ENCODE data around the gene RORC. TPM values are rescaled to one million over a fixed set of nuclear protein-coding genes. Genes with fewer than 3 reads are reported as not detected.
"Not testable (repeated sequence)": the region's sequence is repeated elsewhere in the genome, so short reads cannot be mapped to it uniquely, and the experiment has no call there.

RORC gene
- total RNA-seq, 5 donors from 2014 or later (not counting 1 experiment from before 2014, with no cell fraction given), result 1.5 to 11.6 (median 7.6) TPM

- ChIA-PET POLR2A (interaction anchor here in 1 of 2 donors (0.6 kb wide), 1 partner anchor 15 kb away, joined by 5 read pairs; no protein-coding TSS in a partner anchor), CTCF (interaction anchor here in 1 of 2 donors (0.5 kb wide), 1 partner anchor 172 kb away, joined by 5 read pairs; no protein-coding TSS in a partner anchor)
- H3K4me1 ChIP-seq (ENCODE audit: control insufficient read depth in 1 of 2, extremely low read depth in 1 of 2, insufficient read depth in 2 of 2, low read length in 2 of 2), result no peaks in the 10 kb centered on the region
- no peak overlapping the region for H3K27ac Mint-ChIP-seq
- H3K27me3 Mint-ChIP-seq, result no peaks in the 10 kb centered on the region
- no peaks in the 10 kb centered on the region for H3K9me3 Mint-ChIP-seq
- no peak overlapping the region for H3K4me3 Mint-ChIP-seq
- WGBS (ENCODE audit: insufficient coverage), result 89% methylated on average over 1 of the region's 3 CpGs
- no peak for DNase-seq
- H3K4me3 ChIP-seq (ENCODE audit: control insufficient read depth in 1 of 2, extremely low read depth in 1 of 2, low read length in 1 of 2), result no peak overlapping the region
- no peaks in the 10 kb centered on the region for H3K9me3 ChIP-seq
- H3K27me3 ChIP-seq (replicated peaks in 1 of 2; ENCODE audit: control insufficient read depth in 2 of 2, extremely low read depth in 1 of 2, insufficient read depth in 2 of 2, low read length in 1 of 2), result no peaks in the 10 kb centered on the region
- peaks cover 45% of the 10 kb centered on the region for H3K36me3 Mint-ChIP-seq
- no peak overlapping the region for H3K27ac ChIP-seq (ENCODE audit: low read length)
- ATAC-seq (replicated peaks in 1 of 4), result no peak
- H3K4me1 Mint-ChIP-seq, result no peaks in the 10 kb centered on the region
- H3K36me3 ChIP-seq (ENCODE audit: control insufficient read depth in 2 of 2, extremely low read depth in 1 of 2, insufficient read depth in 1 of 2, low read length in 1 of 2), result peaks cover 7 to 52% of the 10 kb centered on the region in 2 donors
Observed at GRCh38 chr1:151774256-151774922, 57.2 kb downstream of the RORC start.

GRCh38 chr1:151773702-151774101, 57.9 kb downstream of the RORC start:
- no peak for DNase-seq
- ChIA-PET CTCF (no interaction called here), POLR2A (no interaction called here)
- H3K4me3 ChIP-seq (ENCODE audit: control insufficient read depth in 1 of 2, extremely low read depth in 1 of 2, low read length in 1 of 2), result no peak overlapping the region
- H3K36me3 Mint-ChIP-seq, result peaks cover 38% of the 10 kb centered on the region
- no peak for ATAC-seq (replicated peaks in 1 of 4)
- H3K36me3 ChIP-seq (ENCODE audit: control insufficient read depth in 2 of 2, extremely low read depth in 1 of 2, insufficient read depth in 1 of 2, low read length in 1 of 2), result peaks cover 5 to 46% of the 10 kb centered on the region in 2 donors
- H3K27ac ChIP-seq (ENCODE audit: low read length), result no peak overlapping the region
- H3K27ac Mint-ChIP-seq, result no peak overlapping the region
- no peaks in the 10 kb centered on the region for H3K9me3 Mint-ChIP-seq
- H3K9me3 ChIP-seq, result no peaks in the 10 kb centered on the region
- no peak overlapping the region for H3K4me3 Mint-ChIP-seq
- no peaks in the 10 kb centered on the region for H3K27me3 Mint-ChIP-seq
- no peaks in the 10 kb centered on the region for H3K4me1 ChIP-seq (ENCODE audit: control insufficient read depth in 1 of 2, extremely low read depth in 1 of 2, insufficient read depth in 2 of 2, low read length in 2 of 2)
- H3K27me3 ChIP-seq (replicated peaks in 1 of 2; ENCODE audit: control insufficient read depth in 2 of 2, extremely low read depth in 1 of 2, insufficient read depth in 2 of 2, low read length in 1 of 2), result no peaks in the 10 kb centered on the region
- no CpG with 5 or more reads among the region's 5 CpGs for WGBS (ENCODE audit: insufficient coverage)
- H3K4me1 Mint-ChIP-seq, result no peaks in the 10 kb centered on the region

DNA sequence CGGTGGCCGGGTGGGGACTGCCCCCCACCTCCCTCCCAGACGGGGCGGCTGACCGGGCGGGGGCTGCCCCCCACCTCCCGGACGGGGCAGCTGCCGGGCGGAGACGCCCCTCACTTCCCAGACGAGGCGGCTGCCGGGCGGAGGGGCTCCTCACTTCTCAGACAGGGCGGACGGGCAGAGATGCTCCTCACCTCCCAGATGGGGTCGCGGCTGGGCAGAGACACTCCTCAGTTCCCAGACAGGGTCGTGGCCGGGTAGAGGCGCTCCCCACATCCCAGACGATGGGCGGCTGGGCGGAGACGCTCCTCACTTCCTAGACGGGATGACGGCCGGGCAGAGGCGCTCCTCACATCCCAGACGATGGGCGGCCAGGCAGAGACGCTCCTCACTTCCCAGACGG, 62.3 kb downstream of the RORC start:
- POLR2A ChIA-PET; H3K27ac Mint-ChIP-seq; H3K27me3 Mint-ChIP-seq; ATAC-seq (replicated peaks in 1 of 4); H3K36me3 Mint-ChIP-seq; H3K27me3 ChIP-seq (replicated peaks in 1 of 2; ENCODE audit: control insufficient read depth in 2 of 2, extremely low read depth in 1 of 2, insufficient read depth in 2 of 2, low read length in 1 of 2); DNase-seq; H3K4me3 ChIP-seq (ENCODE audit: control insufficient read depth in 1 of 2, extremely low read depth in 1 of 2, low read length in 1 of 2); H3K9me3 Mint-ChIP-seq; CTCF ChIA-PET; H3K27ac ChIP-seq (ENCODE audit: low read length); H3K4me1 Mint-ChIP-seq; H3K9me3 ChIP-seq; H3K4me3 Mint-ChIP-seq; H3K4me1 ChIP-seq (ENCODE audit: control insufficient read depth in 1 of 2, extremely low read depth in 1 of 2, insufficient read depth in 2 of 2, low read length in 2 of 2): not testable (repeated sequence)
- H3K36me3 ChIP-seq (ENCODE audit: control insufficient read depth in 2 of 2, extremely low read depth in 1 of 2, insufficient read depth in 1 of 2, low read length in 1 of 2), result peaks cover 0 to 10% of the 10 kb centered on the region in 2 donors
- 97% methylated on average over 7 of the region's 34 CpGs for WGBS (ENCODE audit: insufficient coverage)

- H3K27me3 Mint-ChIP-seq; H3K27ac Mint-ChIP-seq; H3K9me3 ChIP-seq; POLR2A ChIA-PET; H3K27ac ChIP-seq (ENCODE audit: low read length); H3K4me1 ChIP-seq (ENCODE audit: control insufficient read depth in 1 of 2, extremely low read depth in 1 of 2, insufficient read depth in 2 of 2, low read length in 2 of 2); H3K36me3 Mint-ChIP-seq; H3K9me3 Mint-ChIP-seq; ATAC-seq (replicated peaks in 1 of 4); H3K4me3 Mint-ChIP-seq; H3K4me3 ChIP-seq (ENCODE audit: control insufficient read depth in 1 of 2, extremely low read depth in 1 of 2, low read length in 1 of 2); DNase-seq; H3K27me3 ChIP-seq (replicated peaks in 1 of 2; ENCODE audit: control insufficient read depth in 2 of 2, extremely low read depth in 1 of 2, insufficient read depth in 2 of 2, low read length in 1 of 2); H3K36me3 ChIP-seq (ENCODE audit: control insufficient read depth in 2 of 2, extremely low read depth in 1 of 2, insufficient read depth in 1 of 2, low read length in 1 of 2): not testable (repeated sequence)
- peaks cover 11 to 14% (median 11%) of the 10 kb centered on the region in 3 donors for H3K4me1 Mint-ChIP-seq
- CTCF ChIA-PET, result interaction anchor here (0.5 to 0.6 kb wide), 2 partner anchors 284 to 519 kb away, joined by 3 to 4 read pairs; no protein-coding TSS in a partner anchor
- WGBS (ENCODE audit: insufficient coverage), result 67% methylated on average over 1 of the region's 7 CpGs
Observed at GRCh38 chr1:151768351-151769066, 63.1 kb downstream of the RORC start.

GRCh38 chr1:151763990-151764389, 67.6 kb downstream of the RORC start:
- Histone ChIP-seq H3K9me3 (no peaks in the 10 kb centered on the region), H3K4me3 (ENCODE audit: control insufficient read depth in 1 of 2, extremely low read depth in 1 of 2, low read length in 1 of 2) (peak overlapping the region; percentile 71 to 79), H3K27ac (ENCODE audit: low read length) (peak overlapping the region; percentile 86), H3K27me3 (replicated peaks in 1 of 2; ENCODE audit: control insufficient read depth in 2 of 2, extremely low read depth in 1 of 2, insufficient read depth in 2 of 2, low read length in 1 of 2) (no peaks in the 10 kb centered on the region), H3K36me3 (ENCODE audit: control insufficient read depth in 2 of 2, extremely low read depth in 1 of 2, insufficient read depth in 1 of 2, low read length in 1 of 2) (peaks cover 4 to 27% of the 10 kb centered on the region in 2 donors), H3K4me1 (ENCODE audit: control insufficient read depth in 1 of 2, extremely low read depth in 1 of 2, insufficient read depth in 2 of 2, low read length in 2 of 2) (peaks cover 10 to 11% of the 10 kb centered on the region in 2 experiments)
- WGBS (ENCODE audit: insufficient coverage), result 75% methylated on average over 9 of the region's 10 CpGs
- H3K27me3 Mint-ChIP-seq, result no peaks in the 10 kb centered on the region
- no peaks in the 10 kb centered on the region for H3K9me3 Mint-ChIP-seq
- H3K4me3 Mint-ChIP-seq, result peak overlapping the region; percentile 89 to 92 (median 90)
- POLR2A ChIA-PET, result interaction anchor here (0.6 to 0.8 kb wide), 3 partner anchors 25 to 136 kb away, joined by 3 to 5 read pairs (median 3); no protein-coding TSS in a partner anchor
- ATAC-seq (replicated peaks in 1 of 4) (peak in 1 of 4 experiments; percentile 2), DNase-seq (no peak)
- peak overlapping the region; percentile 90 to 99 for H3K27ac Mint-ChIP-seq
- CTCF ChIA-PET, result interaction anchor here (0.6 to 2.6 kb wide), 4 partner anchors 26 to 692 kb away, joined by 3 to 9 read pairs (median 6); partner anchors contain the start of gene TDRKH (in 1 of the 2)
- peaks cover 26% of the 10 kb centered on the region for H3K36me3 Mint-ChIP-seq
- peaks cover 19 to 24% (median 21%) of the 10 kb centered on the region in 3 donors for H3K4me1 Mint-ChIP-seq

Measured in T-cell (primary cell).